ENCODE data around the gene PYROXD2. TPM values are rescaled to one million over a fixed set of nuclear protein-coding genes. Genes with fewer than 3 reads are reported as not detected.

Gene PYROXD2
- polyA plus RNA-seq, 1 of the 3 experiments (the other 2 are of a cell fraction) = 26.7 TPM

DNA sequence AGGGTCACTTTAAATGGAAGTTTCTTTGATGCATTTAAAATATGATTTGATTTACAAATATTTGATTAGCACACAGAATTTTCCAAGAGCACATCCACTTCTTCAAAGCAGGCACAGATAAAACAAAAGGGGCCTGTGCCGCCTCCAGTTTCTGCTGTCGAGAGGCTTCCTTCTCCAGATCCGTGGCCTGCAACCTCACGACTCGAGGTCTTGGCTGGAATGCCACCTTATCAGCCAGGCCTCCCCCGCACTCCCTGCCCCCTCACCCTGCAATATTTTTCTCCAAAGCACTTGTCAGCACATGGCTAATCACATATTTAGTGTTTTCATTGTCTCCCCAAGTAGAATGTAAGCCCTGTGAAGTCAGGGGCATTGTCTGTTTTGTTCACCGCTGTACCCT is 12.5 kb downstream of the PYROXD2 start:
- no peak overlapping the region for H3K4me2 ChIP-seq
- no peaks in the 10 kb centered on the region for H3F3A ChIP-seq (replicated peaks; ENCODE audit: insufficient read depth)
- no peak for DNase-seq
- H3K79me2 ChIP-seq (ENCODE audit: insufficient read depth) = no peaks in the 10 kb centered on the region
- H4K20me1 ChIP-seq (ENCODE audit: insufficient read depth) = no peaks in the 10 kb centered on the region
- ChIA-PET CTCF (interaction anchor here (0.8 kb wide), 1 partner anchor 11 kb away, joined by 3 read pairs; no protein-coding TSS in a partner anchor), POLR2A (interaction anchor here (0.7 kb wide), 1 partner anchor 10 kb away, joined by 3 read pairs; no protein-coding TSS in a partner anchor)
- TF ChIP-seq, protein P1, sequence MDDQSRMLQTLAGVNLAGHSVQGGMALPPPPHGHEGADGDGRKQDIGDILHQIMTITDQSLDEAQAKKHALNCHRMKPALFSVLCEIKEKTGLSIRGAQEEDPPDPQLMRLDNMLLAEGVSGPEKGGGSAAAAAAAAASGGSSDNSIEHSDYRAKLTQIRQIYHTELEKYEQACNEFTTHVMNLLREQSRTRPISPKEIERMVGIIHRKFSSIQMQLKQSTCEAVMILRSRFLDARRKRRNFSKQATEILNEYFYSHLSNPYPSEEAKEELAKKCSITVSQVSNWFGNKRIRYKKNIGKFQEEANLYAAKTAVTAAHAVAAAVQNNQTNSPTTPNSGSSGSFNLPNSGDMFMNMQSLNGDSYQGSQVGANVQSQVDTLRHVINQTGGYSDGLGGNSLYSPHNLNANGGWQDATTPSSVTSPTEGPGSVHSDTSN (IDR thresholded peaks at IDR 0.05) = no peak
- TF ChIP-seq NRF1 (IDR thresholded peaks at IDR 0.05; ENCODE audit: low read depth, low read length) (no peak), EP300 (IDR thresholded peaks at IDR 0.05; ENCODE audit: borderline replicate concordance in 1 of 2, low read depth in 1 of 2, low read length in 1 of 2) (no peak), POLR2AphosphoS5 (IDR thresholded peaks at IDR 0.05; ENCODE audit: low read depth, low read length) (no peak), TAF1 (IDR thresholded peaks at IDR 0.05; ENCODE audit: borderline replicate concordance, low read depth, low read length) (no peak), ELF1 (IDR thresholded peaks at IDR 0.05) (no peak), TEAD4 (IDR thresholded peaks at IDR 0.05; ENCODE audit: borderline replicate concordance, insufficient read depth) (no peak), FOXJ3 (CRISPR knock-in tag; IDR thresholded peaks at IDR 0.05) (no peak), RXRA (IDR thresholded peaks at IDR 0.05; ENCODE audit: borderline replicate concordance, low read depth) (no peak), SMC3 (IDR thresholded peaks at IDR 0.05; ENCODE audit: low read depth, low read length) (no peak), GATA2 (CRISPR knock-in tag; IDR thresholded peaks at IDR 0.05) (no peak)
- TF ChIP-seq, protein P2, sequence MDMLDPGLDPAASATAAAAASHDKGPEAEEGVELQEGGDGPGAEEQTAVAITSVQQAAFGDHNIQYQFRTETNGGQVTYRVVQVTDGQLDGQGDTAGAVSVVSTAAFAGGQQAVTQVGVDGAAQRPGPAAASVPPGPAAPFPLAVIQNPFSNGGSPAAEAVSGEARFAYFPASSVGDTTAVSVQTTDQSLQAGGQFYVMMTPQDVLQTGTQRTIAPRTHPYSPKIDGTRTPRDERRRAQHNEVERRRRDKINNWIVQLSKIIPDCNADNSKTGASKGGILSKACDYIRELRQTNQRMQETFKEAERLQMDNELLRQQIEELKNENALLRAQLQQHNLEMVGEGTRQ (IDR thresholded peaks at IDR 0.05; ENCODE audit: borderline replicate concordance, low read depth, low read length) = no peak
- no peaks in the 10 kb centered on the region for H3K9me3 ChIP-seq
- no peaks in the 10 kb centered on the region for H3K9me2 ChIP-seq
- H3K9ac ChIP-seq = no peak overlapping the region
- no peak overlapping the region for H3K4me3 ChIP-seq (ENCODE audit: low read depth in 2 of 2, low read length in 1 of 2)
- no peak overlapping the region for H3K27ac ChIP-seq (ENCODE audit: low read depth in 2 of 2, low read length in 1 of 2)
- peaks cover 6 to 14% of the 10 kb centered on the region in 2 experiments; a peak in 3 of 4 replicates for H3K4me1 ChIP-seq (ENCODE audit: control insufficient read depth in 1 of 2, insufficient read depth in 2 of 2, low read depth in 1 of 2, low read length in 1 of 2)
- H3K36me3 ChIP-seq (replicated peaks in 1 of 2; ENCODE audit: control insufficient read depth in 1 of 2, insufficient read depth in 2 of 2, low read length in 1 of 2) = peaks cover 0 to 3% of the 10 kb centered on the region in 2 experiments
- H3K27me3 ChIP-seq (ENCODE audit: insufficient read depth) = no peaks in the 10 kb centered on the region
- WGBS (ENCODE audit: low lambda C conversion rate) = 95% methylated on average over 7 of the region's 7 CpGs
- H2AFZ ChIP-seq (ENCODE audit: low read depth) = no peak overlapping the region

DNA sequence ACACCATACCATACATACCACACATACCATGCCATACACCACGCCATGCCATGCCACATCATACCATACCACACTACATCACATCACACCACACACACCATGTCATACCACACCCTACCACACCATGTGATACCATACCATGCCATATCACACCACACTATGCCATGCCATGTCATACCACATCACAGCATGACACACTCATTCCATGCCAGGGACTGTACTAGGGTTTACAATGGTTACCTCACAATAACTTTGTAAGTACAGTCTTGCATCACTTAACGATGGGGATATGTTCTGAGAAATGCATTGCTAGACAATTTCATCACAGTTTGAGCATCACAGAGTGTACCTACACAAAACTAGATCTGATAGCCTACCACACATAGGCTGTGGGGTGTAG is 14.5 kb downstream of the PYROXD2 start:
- Histone ChIP-seq H4K20me1 (ENCODE audit: insufficient read depth) (no peaks in the 10 kb centered on the region), H3K36me3 (replicated peaks in 1 of 2; ENCODE audit: control insufficient read depth in 1 of 2, insufficient read depth in 2 of 2, low read length in 1 of 2) (peaks cover 0 to 3% of the 10 kb centered on the region in 2 experiments), H3K79me2 (ENCODE audit: insufficient read depth) (no peaks in the 10 kb centered on the region), H3F3A (replicated peaks; ENCODE audit: insufficient read depth) (no peaks in the 10 kb centered on the region), H3K9me3 (no peaks in the 10 kb centered on the region), H3K27me3 (ENCODE audit: insufficient read depth) (no peaks in the 10 kb centered on the region), H3K4me3 (ENCODE audit: low read depth in 2 of 2, low read length in 1 of 2) (no peak overlapping the region), H3K4me1 (ENCODE audit: control insufficient read depth in 1 of 2, insufficient read depth in 2 of 2, low read depth in 1 of 2, low read length in 1 of 2) (peaks cover 6 to 14% of the 10 kb centered on the region in 2 experiments; a peak in 3 of 4 replicates), H3K9me2 (no peaks in the 10 kb centered on the region), H3K27ac (ENCODE audit: low read depth in 2 of 2, low read length in 1 of 2) (no peak overlapping the region), H3K4me2 (no peak overlapping the region), H3K9ac (no peak overlapping the region), H2AFZ (ENCODE audit: low read depth) (no peak overlapping the region)
- no peak for TF ChIP-seq NFIC (IDR thresholded peaks at IDR 0.05; ENCODE audit: borderline replicate concordance)
- TF ChIP-seq GABPA (IDR thresholded peaks at IDR 0.05; ENCODE audit: low read depth) = no peak
- TF ChIP-seq EP300 (IDR thresholded peaks at IDR 0.05; ENCODE audit: borderline replicate concordance in 1 of 2, low read depth in 1 of 2, low read length in 1 of 2) = no peak
- TF ChIP-seq, protein P2 (IDR thresholded peaks at IDR 0.05; ENCODE audit: borderline replicate concordance, low read depth, low read length) = no peak
- TF ChIP-seq RFX5 (IDR thresholded peaks at IDR 0.05; ENCODE audit: low read length) = no peak
- no peak for TF ChIP-seq ELF1 (IDR thresholded peaks at IDR 0.05)
- no peak for TF ChIP-seq RCOR1 (IDR thresholded peaks at IDR 0.05; ENCODE audit: low read length)
- no peak for TF ChIP-seq SMC3 (IDR thresholded peaks at IDR 0.05; ENCODE audit: low read depth, low read length)
- TF ChIP-seq FOXM1 (IDR thresholded peaks at IDR 0.05; ENCODE audit: low read depth) = no peak
- TF ChIP-seq MEF2A (IDR thresholded peaks at IDR 0.05; ENCODE audit: borderline replicate concordance, low read depth) = no peak
- TF ChIP-seq TEAD4 (IDR thresholded peaks at IDR 0.05; ENCODE audit: borderline replicate concordance, insufficient read depth) = no peak
- TF ChIP-seq YY1 (IDR thresholded peaks at IDR 0.05; ENCODE audit: low read depth) = no peak
- TF ChIP-seq, protein P3, sequence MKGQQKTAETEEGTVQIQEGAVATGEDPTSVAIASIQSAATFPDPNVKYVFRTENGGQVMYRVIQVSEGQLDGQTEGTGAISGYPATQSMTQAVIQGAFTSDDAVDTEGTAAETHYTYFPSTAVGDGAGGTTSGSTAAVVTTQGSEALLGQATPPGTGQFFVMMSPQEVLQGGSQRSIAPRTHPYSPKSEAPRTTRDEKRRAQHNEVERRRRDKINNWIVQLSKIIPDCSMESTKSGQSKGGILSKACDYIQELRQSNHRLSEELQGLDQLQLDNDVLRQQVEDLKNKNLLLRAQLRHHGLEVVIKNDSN (IDR thresholded peaks at IDR 0.05; ENCODE audit: borderline replicate concordance, low read depth) = no peak
- no peak for TF ChIP-seq TCF12 (IDR thresholded peaks at IDR 0.05)
- no peak for TF ChIP-seq JUND (IDR thresholded peaks at IDR 0.05)
- no peak for TF ChIP-seq SIN3A (IDR thresholded peaks at IDR 0.05; ENCODE audit: borderline replicate concordance, low read depth, low read length)
- TF ChIP-seq, protein P4, sequence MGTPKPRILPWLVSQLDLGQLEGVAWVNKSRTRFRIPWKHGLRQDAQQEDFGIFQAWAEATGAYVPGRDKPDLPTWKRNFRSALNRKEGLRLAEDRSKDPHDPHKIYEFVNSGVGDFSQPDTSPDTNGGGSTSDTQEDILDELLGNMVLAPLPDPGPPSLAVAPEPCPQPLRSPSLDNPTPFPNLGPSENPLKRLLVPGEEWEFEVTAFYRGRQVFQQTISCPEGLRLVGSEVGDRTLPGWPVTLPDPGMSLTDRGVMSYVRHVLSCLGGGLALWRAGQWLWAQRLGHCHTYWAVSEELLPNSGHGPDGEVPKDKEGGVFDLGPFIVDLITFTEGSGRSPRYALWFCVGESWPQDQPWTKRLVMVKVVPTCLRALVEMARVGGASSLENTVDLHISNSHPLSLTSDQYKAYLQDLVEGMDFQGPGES (IDR thresholded peaks at IDR 0.05; ENCODE audit: low read depth, low read length) = no peak
- POLR2A ChIA-PET = no interaction called here
- no peak for DNase-seq
- CTCF ChIA-PET = no interaction called here
- 73% methylated on average over 2 of the region's 2 CpGs for WGBS (ENCODE audit: low lambda C conversion rate)
